Measurements from ENCODE around the gene SEMA3F.

Gene SEMA3F

GRCh38 chr3:50211930-50212329 is 56.8 kb downstream of the SEMA3F start:
- Histone ChIP-seq H3K4me3 (ENCODE audit: low read depth in 1 of 2, low read length in 2 of 2) (no peak overlapping the region), H3K4me2 (ENCODE audit: insufficient read depth, low read length) (no peak overlapping the region), H3K36me3 (ENCODE audit: insufficient read depth, low read length) (no peaks in the 10 kb centered on the region), H3K27ac (ENCODE audit: low read length) (no peak overlapping the region), H4K20me1 (ENCODE audit: insufficient read depth, low read length) (peaks cover 4% of the 10 kb centered on the region; the same call in 1 of the 2 replicates), H3K9me3 (ENCODE audit: insufficient read depth, low read length, severe bottlenecking) (no peaks in the 10 kb centered on the region), H3K9ac (ENCODE audit: low read depth, low read length) (no peak overlapping the region), H3K4me1 (ENCODE audit: insufficient read depth, low read length) (no peaks in the 10 kb centered on the region), H2AFZ (ENCODE audit: low read depth, low read length) (no peak overlapping the region), H3K79me2 (ENCODE audit: insufficient read depth, low read length) (no peaks in the 10 kb centered on the region), H3K27me3 (ENCODE audit: insufficient read depth, low read length, poor library complexity) (no peaks in the 10 kb centered on the region)
- DNase-seq (no peak), ATAC-seq (ENCODE audit: insufficient read depth, low read depth) (no peak)
- TF ChIP-seq EZH2 (IDR thresholded peaks at IDR 0.05; ENCODE audit: borderline replicate concordance, low read depth, low read length, severe bottlenecking): no peak
- no peak for TF ChIP-seq CTCF (IDR thresholded peaks at IDR 0.05; ENCODE audit: borderline replicate concordance, extremely low read depth, low read length, poor library complexity, severe bottlenecking)

DNA sequence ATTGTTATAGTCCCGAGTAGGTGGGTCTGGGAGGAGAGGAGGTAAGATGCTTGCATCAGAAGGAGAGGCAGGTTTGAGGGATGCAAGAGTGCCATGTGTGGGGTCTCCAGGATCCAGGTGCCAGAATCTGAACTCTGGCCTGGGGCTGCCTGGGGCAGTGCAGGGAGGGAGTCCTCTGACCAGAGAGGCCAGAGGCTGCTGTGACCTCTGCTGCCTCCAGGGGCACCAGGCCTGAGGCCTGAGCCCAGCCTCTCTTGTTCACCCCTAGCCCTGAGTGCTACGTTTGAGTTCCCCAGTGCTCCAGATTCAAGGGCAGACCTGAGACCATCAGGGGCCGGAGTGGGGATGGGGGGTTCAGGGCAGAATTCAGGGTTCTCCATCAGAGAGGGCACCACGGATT is 57.4 kb downstream of the SEMA3F start:
- H3K4me1 ChIP-seq (ENCODE audit: insufficient read depth, low read length): no peaks in the 10 kb centered on the region
- no peaks in the 10 kb centered on the region for H3K36me3 ChIP-seq (ENCODE audit: insufficient read depth, low read length)
- TF ChIP-seq CTCF (IDR thresholded peaks at IDR 0.05; ENCODE audit: borderline replicate concordance, extremely low read depth, low read length, poor library complexity, severe bottlenecking): no peak
- TF ChIP-seq EZH2 (IDR thresholded peaks at IDR 0.05; ENCODE audit: borderline replicate concordance, low read depth, low read length, severe bottlenecking): no peak
- H3K9ac ChIP-seq (ENCODE audit: low read depth, low read length): no peak overlapping the region
- H3K79me2 ChIP-seq (ENCODE audit: insufficient read depth, low read length): no peaks in the 10 kb centered on the region
- H4K20me1 ChIP-seq (ENCODE audit: insufficient read depth, low read length): peaks cover 4% of the 10 kb centered on the region; the same call in 1 of the 2 replicates
- no peak overlapping the region for H3K4me3 ChIP-seq (ENCODE audit: low read depth in 1 of 2, low read length in 2 of 2)
- ATAC-seq (ENCODE audit: insufficient read depth, low read depth) (no peak), DNase-seq (no peak)
- H3K4me2 ChIP-seq (ENCODE audit: insufficient read depth, low read length): no peak overlapping the region
- H3K27ac ChIP-seq (ENCODE audit: low read length): no peak overlapping the region
- H3K27me3 ChIP-seq (ENCODE audit: insufficient read depth, low read length, poor library complexity): no peaks in the 10 kb centered on the region
- H2AFZ ChIP-seq (ENCODE audit: low read depth, low read length): no peak overlapping the region
- H3K9me3 ChIP-seq (ENCODE audit: insufficient read depth, low read length, severe bottlenecking): no peaks in the 10 kb centered on the region

- no peak for ATAC-seq (ENCODE audit: insufficient read depth, low read depth)
Observed at GRCh38 chr3:50212971-50213370, 57.8 kb downstream of the SEMA3F start.

More at GRCh38 chr3:50212971-50213370, 57.8 kb downstream of the SEMA3F start:
- H3K9ac ChIP-seq (ENCODE audit: low read depth, low read length): no peak overlapping the region
- TF ChIP-seq CTCF (IDR thresholded peaks at IDR 0.05; ENCODE audit: borderline replicate concordance, extremely low read depth, low read length, poor library complexity, severe bottlenecking) (no peak), EZH2 (IDR thresholded peaks at IDR 0.05; ENCODE audit: borderline replicate concordance, low read depth, low read length, severe bottlenecking) (no peak)
- H3K4me3 ChIP-seq (ENCODE audit: low read depth in 1 of 2, low read length in 2 of 2): no peak overlapping the region
- peaks cover 4% of the 10 kb centered on the region; the same call in 1 of the 2 replicates for H4K20me1 ChIP-seq (ENCODE audit: insufficient read depth, low read length)
- no peaks in the 10 kb centered on the region for H3K27me3 ChIP-seq (ENCODE audit: insufficient read depth, low read length, poor library complexity)
- H2AFZ ChIP-seq (ENCODE audit: low read depth, low read length): no peak overlapping the region
- no peak for DNase-seq
- no peaks in the 10 kb centered on the region for H3K79me2 ChIP-seq (ENCODE audit: insufficient read depth, low read length)
- H3K36me3 ChIP-seq (ENCODE audit: insufficient read depth, low read length): no peaks in the 10 kb centered on the region
- H3K4me2 ChIP-seq (ENCODE audit: insufficient read depth, low read length): no peak overlapping the region
- no peaks in the 10 kb centered on the region for H3K4me1 ChIP-seq (ENCODE audit: insufficient read depth, low read length)
- no peaks in the 10 kb centered on the region for H3K9me3 ChIP-seq (ENCODE audit: insufficient read depth, low read length, severe bottlenecking)
- no peak overlapping the region for H3K27ac ChIP-seq (ENCODE audit: low read length)

Measured in DND-41 (cell line).